T-helper 2 cell (primary cell): Measurements from ENCODE around the gene PAXX.
A peak's percentile ranks its signal among the peaks of the same experiment; 100 is the strongest.
"Not testable (repeated sequence)": the region's sequence is repeated elsewhere in the genome, so short reads cannot be mapped to it uniquely, and the experiment has no call there.

ENCODE experiments used
- DNase-seq, 5 experiments: peaks; one replicate each; pipeline versions ENCODE4 v3.0.0 to v3.0.0-alpha.2; 2012 to 2022

The PAXX gene

DNA sequence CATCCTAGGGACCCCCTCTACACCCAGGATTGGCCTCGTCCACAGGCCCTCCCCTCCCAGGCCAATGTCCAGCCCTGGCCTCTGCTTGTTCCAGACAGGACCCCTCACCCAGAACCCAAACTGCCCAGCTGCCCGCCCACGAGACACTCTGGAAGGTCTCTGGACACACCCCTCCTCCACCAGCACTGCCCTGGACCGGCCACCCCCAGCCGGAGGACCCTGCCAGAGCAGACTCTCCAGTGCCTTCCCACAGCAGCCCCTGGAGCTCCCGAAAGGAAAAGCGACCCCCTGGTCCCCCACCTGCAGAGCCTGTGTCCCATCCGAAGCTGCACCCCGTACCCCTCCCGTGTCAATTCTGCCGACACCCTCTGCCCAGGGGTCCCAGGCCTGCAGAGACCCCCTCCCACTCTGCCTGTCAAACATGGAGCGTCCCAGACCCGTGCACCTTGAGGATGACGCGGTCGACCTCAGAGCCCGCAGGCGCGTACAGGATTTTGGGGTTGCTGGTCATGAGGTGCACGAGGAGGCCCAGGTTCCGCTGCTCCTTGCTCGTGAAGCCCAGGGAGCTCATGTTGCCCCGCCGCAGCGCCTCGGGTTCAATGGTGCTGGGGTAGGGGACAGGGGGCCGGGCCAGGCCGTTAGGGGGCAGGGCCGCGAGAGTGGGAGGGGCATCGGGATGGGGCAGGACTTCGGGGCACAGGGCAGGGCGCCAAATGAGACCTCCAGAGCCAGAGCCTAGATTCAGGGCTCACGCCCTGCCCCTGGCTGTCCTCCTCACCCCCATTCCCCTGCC lies 27.9 kb downstream of the PAXX start:
- no peak for DNase-seq

DNA sequence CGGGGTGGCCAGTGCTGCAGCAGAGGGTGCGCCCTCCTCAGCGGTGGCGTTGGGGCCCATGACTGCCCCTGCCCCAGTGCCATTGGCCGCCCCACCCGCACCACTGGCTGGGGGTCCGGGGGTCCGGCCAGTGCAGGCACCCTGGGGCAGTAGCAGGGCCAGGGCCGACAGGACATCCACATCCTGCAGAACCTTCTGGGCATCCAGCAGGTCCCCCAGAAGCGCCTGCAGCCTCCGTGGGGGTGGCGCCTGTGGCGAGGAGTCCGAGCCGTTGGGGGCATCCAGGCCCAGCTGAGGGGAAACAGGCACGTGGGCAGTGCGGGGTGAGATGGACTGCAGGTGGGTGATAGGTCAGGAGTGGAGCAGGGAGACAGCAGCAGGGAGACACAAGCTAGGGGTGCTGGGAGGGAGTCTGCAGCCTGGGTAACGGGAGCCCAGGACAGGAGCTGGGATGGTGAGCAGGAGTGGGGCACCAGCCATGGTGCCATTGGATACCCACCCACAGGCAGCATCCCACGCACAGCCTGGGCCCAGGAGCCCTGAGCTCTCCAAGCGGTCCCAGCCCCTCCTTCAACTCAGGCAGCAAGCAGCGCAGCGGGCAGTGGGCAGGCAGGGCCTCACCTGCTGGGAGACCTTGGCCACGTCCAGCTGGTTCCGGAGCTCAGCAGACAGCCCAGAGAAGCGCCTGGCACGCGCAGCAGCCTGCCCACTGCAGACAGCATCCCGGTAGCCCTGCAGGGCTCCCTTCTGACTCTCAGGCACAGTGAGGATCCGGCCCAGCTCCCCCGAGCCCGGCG lies 28.7 kb downstream of the PAXX start:
- DNase-seq, result no peak

GRCh38 chr9:137021568-137021978 lies 29.4 kb downstream of the PAXX start:
- DNase-seq, result no peak

DNA sequence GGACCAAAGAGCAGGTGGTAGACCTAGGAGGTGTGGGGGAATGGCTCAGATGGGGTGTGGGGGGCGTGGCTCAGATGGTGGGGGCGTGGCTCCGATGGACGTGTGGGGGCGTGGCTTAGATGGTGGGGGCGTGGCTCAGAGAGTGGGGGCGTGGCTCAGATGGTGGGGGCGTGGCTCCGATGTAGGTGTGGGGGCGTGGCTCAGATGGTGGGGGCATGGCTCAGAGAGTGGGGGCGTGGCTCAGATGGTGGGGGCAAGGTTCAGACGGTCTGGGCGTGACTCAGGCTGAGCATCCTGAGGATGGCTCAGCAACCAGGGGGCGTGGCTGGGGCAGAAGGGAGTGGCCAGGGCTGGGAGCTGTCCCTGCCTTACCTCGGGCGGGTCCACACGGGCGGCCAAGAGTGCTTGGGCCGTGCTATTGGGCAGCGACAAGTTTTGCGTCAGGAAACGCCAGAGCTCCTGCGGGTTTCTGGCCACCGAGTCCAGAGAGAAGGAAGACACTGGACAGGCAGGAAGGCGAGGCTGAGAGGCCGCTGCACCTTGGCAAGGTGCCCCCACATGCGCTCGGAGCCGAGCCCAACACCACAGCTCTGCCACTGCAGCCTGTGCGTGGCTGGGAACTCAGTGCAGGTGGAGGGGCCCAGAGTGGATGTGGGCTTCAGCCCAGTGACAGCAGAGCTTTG lies 29.9 kb downstream of the PAXX start:
- DNase-seq, result peak; percentile 50 to 84 (median 66)

- DNase-seq, result no peak
Observed at GRCh38 chr9:137022662-137023008, 30.4 kb downstream of the PAXX start.

DNA sequence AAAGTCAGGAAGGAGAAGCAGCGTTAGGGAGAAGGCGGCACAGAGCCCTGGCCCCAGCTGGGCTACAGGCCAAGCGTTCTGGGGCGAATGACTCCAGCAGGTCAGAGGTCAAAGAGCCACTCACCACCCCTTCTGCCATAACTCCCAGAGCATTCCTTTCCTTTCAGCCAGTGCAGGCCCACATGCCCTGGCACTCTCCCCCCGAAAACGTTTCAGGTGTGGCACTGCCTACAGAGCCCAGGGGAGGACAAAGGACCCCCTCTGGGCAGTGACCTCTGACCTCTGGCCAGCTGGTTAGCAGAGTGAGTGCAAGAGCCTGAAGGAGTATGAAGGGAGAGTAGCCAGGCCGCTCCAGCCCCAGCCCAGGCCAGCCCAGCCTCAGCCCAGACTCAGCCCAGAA lies 30.9 kb downstream of the PAXX start:
- DNase-seq, result no peak

- no peak for DNase-seq
Observed at GRCh38 chr9:137023583-137023991, 31.4 kb downstream of the PAXX start.

GRCh38 chr9:137025517-137025966 lies 33.3 kb downstream of the PAXX start:
- peak in 1 of 5 experiments; percentile 32 for DNase-seq

DNA sequence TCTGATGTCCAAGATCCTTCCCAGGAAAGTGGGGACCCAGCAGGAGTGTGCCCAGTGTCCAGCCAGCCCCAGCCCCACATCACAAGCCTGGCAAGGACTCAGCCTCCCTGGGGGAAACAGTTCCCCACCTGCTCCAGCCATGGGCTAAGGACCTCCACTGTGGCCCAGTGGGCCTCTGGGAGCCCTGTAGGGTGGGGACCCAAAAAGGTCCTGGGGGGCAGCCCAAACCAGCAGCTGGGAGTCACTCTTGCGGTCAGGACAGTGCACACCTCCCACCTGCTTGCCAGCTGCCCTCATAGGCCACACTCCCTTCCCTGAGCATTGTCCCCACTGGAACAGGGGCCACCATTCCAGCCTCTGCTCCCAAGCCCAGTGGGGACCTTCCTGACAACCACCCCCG lies 34.2 kb downstream of the PAXX start:
- DNase-seq, result no peak

DNA sequence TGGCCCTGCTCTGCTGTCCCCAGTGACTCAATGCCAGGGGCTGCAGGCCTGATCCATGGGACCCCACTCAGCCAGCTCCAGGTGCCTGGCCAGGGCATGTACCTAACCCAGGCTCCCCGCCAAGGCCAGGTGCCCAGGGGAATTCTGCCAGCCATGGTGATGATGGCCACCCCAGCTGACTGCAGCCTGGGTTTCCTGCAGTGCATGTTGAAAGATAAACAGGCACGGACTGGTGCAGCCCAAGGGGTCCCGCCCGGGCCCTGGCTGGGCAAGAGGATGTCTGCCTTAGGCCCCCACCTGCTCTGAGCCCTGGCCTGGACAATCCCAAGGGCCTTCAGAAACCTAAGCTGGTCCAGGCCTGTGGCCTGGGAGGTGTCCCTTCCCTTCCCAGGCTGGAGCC lies 34.6 kb downstream of the PAXX start:
- no peak for DNase-seq

- DNase-seq, result no peak
Observed at GRCh38 chr9:137027369-137028262, 35.4 kb downstream of the PAXX start, which contains the start of gene ABCA2. Gene ABCA2, minus strand, starts transcription at chr9:137028237. Its CDS starts 97 bp downstream, at chr9:137028140.

GRCh38 chr9:137028263-137029057 lies 36.2 kb downstream of the PAXX start:
- DNase-seq, result peak; percentile 44 to 81 (median 63)

- DNase-seq, result peak; percentile 54 to 66 (median 60)
Observed at GRCh38 chr9:137029058-137029936, 37.1 kb downstream of the PAXX start.

- peak in 1 of 5 experiments; percentile 48 for DNase-seq
Observed at GRCh38 chr9:137030006-137030405, 37.8 kb downstream of the PAXX start.

GRCh38 chr9:137030538-137031527 lies 38.6 kb downstream of the PAXX start:
- DNase-seq, result peak in 3 of 5 experiments; percentile 32 to 85 (median 65)

GRCh38 chr9:137031904-137032640 lies 39.9 kb downstream of the PAXX start, which contains the start of gene FUT7:
Gene FUT7, minus strand, starts transcription at chr9:137032088. Its CDS starts 97 bp downstream, at chr9:137031991.
- DNase-seq, result peak in 2 of 5 experiments; percentile 40 to 71

GRCh38 chr9:137032858-137033257 lies 40.6 kb downstream of the PAXX start:
- DNase-seq, result peak in 1 of 5 experiments; percentile 63

GRCh38 chr9:137033481-137033880 lies 41.3 kb downstream of the PAXX start:
- DNase-seq, result not testable (repeated sequence)
